ENCODE data around the gene B4GALT3. TPM values are rescaled to one million over a fixed set of nuclear protein-coding genes. Genes with fewer than 3 reads are reported as not detected.

B4GALT3 gene
- total and polyA plus RNA-seq, 9 of the 15 experiments (the other 6 are each of a cell fraction or from before 2014, with no cell fraction given): 31.2 to 103 (median 46.1) TPM

GRCh38 chr1:161158316-161159010 is 18.8 kb downstream of the B4GALT3 start (continued):
- TF ChIP-seq KAT2B (IDR thresholded peaks at IDR 0.05; ENCODE audit: low read depth, low read length) (no peak), GABPA (tag; conservative IDR thresholded peaks at IDR 0.05; ENCODE audit: low read depth) (no peak), CBFA2T2 (conservative IDR thresholded peaks at IDR 0.05) (0 out of 2 replicates have a peak, but pooled peaks have one; percentile 9), ESRRA (IDR thresholded peaks at IDR 0.05; ENCODE audit: borderline replicate concordance, low read depth) (no peak), SMAD2 (IDR thresholded peaks at IDR 0.05; ENCODE audit: low read depth, low read length) (no peak), ZMIZ1 (IDR thresholded peaks at IDR 0.05; ENCODE audit: low read depth in 2 of 2, low read length in 2 of 2) (no peak), RBM39 (optimal IDR thresholded peaks at IDR 0.05; ENCODE audit: low read depth, low read length) (no peak), NR0B1 (IDR thresholded peaks at IDR 0.05; ENCODE audit: partially characterized antibody) (no peak), CEBPZ (IDR thresholded peaks at IDR 0.05; ENCODE audit: borderline replicate concordance, low read depth, low read length) (no peak), HNRNPUL1 (IDR thresholded peaks at IDR 0.05; ENCODE audit: low read length) (no peak), NFE2 (IDR thresholded peaks at IDR 0.05; ENCODE audit: low read depth) (no peak), HMG20B (CRISPR knock-in tag; IDR thresholded peaks at IDR 0.05) (no peak), PHF21A (IDR thresholded peaks at IDR 0.05; ENCODE audit: borderline replicate concordance, low read depth) (no peak), CBFA2T3 (IDR thresholded peaks at IDR 0.05) (peak; percentile 52), ZNF146 (CRISPR knock-in tag; IDR thresholded peaks at IDR 0.05; ENCODE audit: unreplicated experiment) (no peak), KDM4B (IDR thresholded peaks at IDR 0.05; ENCODE audit: borderline replicate concordance in 2 of 2, low read depth in 1 of 2) (no peak), PML (IDR thresholded peaks at IDR 0.05; ENCODE audit: low read length) (0 out of 2 replicates have a peak, but pooled peaks have one; percentile 9), CHD2 (IDR thresholded peaks at IDR 0.05; ENCODE audit: low read depth, low read length) (no peak), HNRNPK (IDR thresholded peaks at IDR 0.05; ENCODE audit: low read depth, low read length, poor library complexity, severe bottlenecking) (no peak), SIRT6 (IDR thresholded peaks at IDR 0.05; ENCODE audit: low read depth, low read length) (no peak), TRIM24 (IDR thresholded peaks at IDR 0.05) (no peak), EWSR1 (IDR thresholded peaks at IDR 0.05; ENCODE audit: borderline replicate concordance, low read depth, partially characterized antibody) (no peak)

All from K562 (cell line).